Type B pancreatic cell (in vitro differentiated cells): ENCODE results near the gene ZSWIM6. TPM values are rescaled to one million over a fixed set of nuclear protein-coding genes. Genes with fewer than 3 reads are reported as not detected.

Source experiments
- DNase-seq: peaks from one replicate; pipeline ENCODE4 v3.0.0; 2021; ENCODE audit warnings: mixed read lengths; ENCODE audit not compliant: unreplicated experiment; ENCODE audit errors: extremely low spot score
- H3K27ac Mint-ChIP-seq: 2 replicates; pipeline ENCODE4 v1.8.0; 2021; ENCODE audit warnings: mild to moderate bottlenecking, mixed read lengths
- H3K27me3 Mint-ChIP-seq: 2 replicates; pipeline ENCODE4 v1.8.0; 2021; ENCODE audit warnings: mixed read lengths
- H3K36me3 Mint-ChIP-seq: 2 replicates; pipeline ENCODE4 v1.8.0; 2021; ENCODE audit warnings: mixed read lengths
- H3K4me1 Mint-ChIP-seq: one replicate; pipeline ENCODE4 v1.8.0; 2021; ENCODE audit warnings: mixed read lengths; ENCODE audit not compliant: unreplicated experiment
- H3K4me3 Mint-ChIP-seq: 2 replicates; pipeline ENCODE4 v1.8.0; 2021; ENCODE audit warnings: mild to moderate bottlenecking, mixed read lengths
- H3K9me3 Mint-ChIP-seq: 2 replicates; pipeline ENCODE4 v1.8.0; 2021; ENCODE audit warnings: mixed read lengths
- CTCF ChIP-seq: fragments of 200-600 bp; sonication (generic); conservative IDR thresholded peaks from 2 replicates; pipeline ENCODE4 v1.5.0; 2021; ENCODE audit warnings: antibody characterized with exemption, mild to moderate bottlenecking
- total RNA-seq: library from RNA; stranded (reverse); gene quantifications from 2 replicates; pipeline ENCODE4 v1.2.1, GENCODE V29; 2021; ENCODE audit warnings: low replicate concordance

Gene ZSWIM6
- total RNA-seq, 1 donor from 2014 or later: 24.6 TPM

GRCh38 chr5:61489574-61489973 is 157.5 kb downstream of the ZSWIM6 start:
- peaks cover 9% of the 10 kb centered on the region for H3K4me1 Mint-ChIP-seq
- no peak overlapping the region for H3K27ac Mint-ChIP-seq
- no peak for TF ChIP-seq CTCF
- no peaks in the 10 kb centered on the region for H3K27me3 Mint-ChIP-seq
- H3K4me3 Mint-ChIP-seq: no peak overlapping the region
- no peak for DNase-seq
- H3K9me3 Mint-ChIP-seq: peaks cover 11% of the 10 kb centered on the region
- peaks cover 44% of the 10 kb centered on the region for H3K36me3 Mint-ChIP-seq

- H3K27ac Mint-ChIP-seq: no peak overlapping the region
- H3K27me3 Mint-ChIP-seq: no peaks in the 10 kb centered on the region
Observed at GRCh38 chr5:61491861-61492260, 159.8 kb downstream of the ZSWIM6 start.

GRCh38 chr5:61493973-61494372 is 161.9 kb downstream of the ZSWIM6 start:
- peaks cover 9% of the 10 kb centered on the region for H3K4me1 Mint-ChIP-seq
- no peak overlapping the region for H3K27ac Mint-ChIP-seq
- no peaks in the 10 kb centered on the region for H3K9me3 Mint-ChIP-seq
- DNase-seq: no peak
- H3K27me3 Mint-ChIP-seq: no peaks in the 10 kb centered on the region
- no peak for TF ChIP-seq CTCF
- peaks cover 16% of the 10 kb centered on the region for H3K36me3 Mint-ChIP-seq
- no peak overlapping the region for H3K4me3 Mint-ChIP-seq

More at GRCh38 chr5:61491861-61492260, 159.8 kb downstream of the ZSWIM6 start:
- Mint-ChIP-seq H3K36me3 (peaks cover 34% of the 10 kb centered on the region), H3K4me3 (no peak overlapping the region), H3K9me3 (peaks cover 4% of the 10 kb centered on the region), H3K4me1 (peaks cover 9% of the 10 kb centered on the region)
- TF ChIP-seq CTCF: no peak
- no peak for DNase-seq

GRCh38 chr5:61496446-61496845 is 164.4 kb downstream of the ZSWIM6 start:
- H3K4me1 Mint-ChIP-seq: peaks cover 9% of the 10 kb centered on the region
- no peak overlapping the region for H3K27ac Mint-ChIP-seq
- no peak for TF ChIP-seq CTCF
- no peaks in the 10 kb centered on the region for H3K27me3 Mint-ChIP-seq
- H3K4me3 Mint-ChIP-seq: no peak overlapping the region
- DNase-seq: no peak
- H3K9me3 Mint-ChIP-seq: no peaks in the 10 kb centered on the region
- H3K36me3 Mint-ChIP-seq: peaks cover 21% of the 10 kb centered on the region

- Mint-ChIP-seq H3K27me3 (no peaks in the 10 kb centered on the region), H3K36me3 (peaks cover 21% of the 10 kb centered on the region), H3K4me3 (no peak overlapping the region), H3K4me1 (peaks cover 9% of the 10 kb centered on the region), H3K27ac (no peak overlapping the region), H3K9me3 (no peaks in the 10 kb centered on the region)
- TF ChIP-seq CTCF: no peak
- no peak for DNase-seq
Observed at GRCh38 chr5:61496860-61497259, 164.8 kb downstream of the ZSWIM6 start.

GRCh38 chr5:61498121-61498520 is 166.1 kb downstream of the ZSWIM6 start:
- no peaks in the 10 kb centered on the region for H3K27me3 Mint-ChIP-seq

More at GRCh38 chr5:61498121-61498520, 166.1 kb downstream of the ZSWIM6 start:
- TF ChIP-seq CTCF: no peak
- Mint-ChIP-seq H3K4me3 (no peak overlapping the region), H3K27ac (no peak overlapping the region), H3K4me1 (peaks cover 9% of the 10 kb centered on the region), H3K9me3 (no peaks in the 10 kb centered on the region), H3K36me3 (peaks cover 21% of the 10 kb centered on the region)
- DNase-seq: no peak
